ENCODE data around the gene KCNQ1OT1. TPM values are rescaled to one million over a fixed set of nuclear protein-coding genes. Genes with fewer than 3 reads are reported as not detected.

Gene KCNQ1OT1
- polyA plus RNA-seq, 1 of the 3 experiments (the other 2 are of a cell fraction), result 0.03 TPM

DNA sequence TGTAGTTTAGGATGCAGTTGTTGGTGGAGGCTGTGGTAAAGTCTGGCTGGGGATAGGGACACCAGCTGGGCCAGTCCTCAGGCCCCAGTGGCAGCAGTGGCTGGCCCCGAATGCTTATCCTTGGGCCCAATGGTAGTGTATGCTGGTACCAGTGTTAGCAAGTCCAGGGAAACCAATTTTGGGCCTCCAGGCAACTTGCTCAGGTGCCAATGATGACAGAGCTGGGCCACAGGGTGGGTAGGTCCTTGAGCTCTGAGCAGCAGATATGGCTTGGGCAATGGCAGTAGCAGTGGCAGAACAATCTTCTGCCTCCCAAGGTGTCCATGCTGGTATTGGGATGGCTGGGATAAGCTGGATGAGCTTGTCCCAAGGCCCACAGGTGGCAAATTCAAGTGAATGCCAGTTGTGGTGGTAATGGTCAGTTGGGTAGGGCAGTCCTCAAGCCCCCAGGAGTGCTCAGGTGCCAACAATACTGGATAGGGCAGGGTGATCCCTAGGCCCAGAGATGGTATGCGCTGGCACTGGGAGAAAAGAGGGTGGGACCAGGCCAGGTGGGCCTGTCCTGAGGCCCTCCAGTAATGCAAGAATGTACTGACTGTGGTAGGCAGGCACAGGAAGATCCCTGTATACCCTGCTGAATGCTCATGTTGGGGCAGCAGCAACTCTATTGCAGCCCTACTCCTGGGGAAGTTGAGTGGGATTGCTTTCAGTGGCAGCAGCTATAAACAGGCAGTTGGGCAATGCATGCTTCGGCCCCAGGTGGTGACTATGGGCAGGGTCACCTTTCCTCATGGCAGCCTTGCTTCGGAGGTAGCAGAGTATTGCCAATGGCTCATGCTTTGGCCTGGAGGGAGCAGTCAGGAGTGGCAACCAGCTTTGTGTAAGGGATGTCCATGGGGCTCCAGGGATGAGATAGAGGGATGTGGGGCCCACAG, 54.7 kb downstream of the KCNQ1OT1 start:
- no peaks in the 10 kb centered on the region for H3F3A ChIP-seq (replicated peaks; ENCODE audit: insufficient read depth)
- H3K9me2 ChIP-seq, result no peaks in the 10 kb centered on the region
- no peak for TF ChIP-seq FOXM1 (IDR thresholded peaks at IDR 0.05; ENCODE audit: low read depth)
- no peak for TF ChIP-seq MEF2A (IDR thresholded peaks at IDR 0.05; ENCODE audit: borderline replicate concordance, low read depth)
- TF ChIP-seq NRF1 (IDR thresholded peaks at IDR 0.05; ENCODE audit: low read depth, low read length), result no peak
- TF ChIP-seq NFIC (IDR thresholded peaks at IDR 0.05; ENCODE audit: borderline replicate concordance), result no peak
- TF ChIP-seq, protein P1, sequence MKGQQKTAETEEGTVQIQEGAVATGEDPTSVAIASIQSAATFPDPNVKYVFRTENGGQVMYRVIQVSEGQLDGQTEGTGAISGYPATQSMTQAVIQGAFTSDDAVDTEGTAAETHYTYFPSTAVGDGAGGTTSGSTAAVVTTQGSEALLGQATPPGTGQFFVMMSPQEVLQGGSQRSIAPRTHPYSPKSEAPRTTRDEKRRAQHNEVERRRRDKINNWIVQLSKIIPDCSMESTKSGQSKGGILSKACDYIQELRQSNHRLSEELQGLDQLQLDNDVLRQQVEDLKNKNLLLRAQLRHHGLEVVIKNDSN (IDR thresholded peaks at IDR 0.05; ENCODE audit: borderline replicate concordance, low read depth), result no peak
- no peak for TF ChIP-seq GATA2 (CRISPR knock-in tag; IDR thresholded peaks at IDR 0.05)
- no peak for TF ChIP-seq RAD21 (IDR thresholded peaks at IDR 0.05; ENCODE audit: low read length)
- TF ChIP-seq, protein P2, sequence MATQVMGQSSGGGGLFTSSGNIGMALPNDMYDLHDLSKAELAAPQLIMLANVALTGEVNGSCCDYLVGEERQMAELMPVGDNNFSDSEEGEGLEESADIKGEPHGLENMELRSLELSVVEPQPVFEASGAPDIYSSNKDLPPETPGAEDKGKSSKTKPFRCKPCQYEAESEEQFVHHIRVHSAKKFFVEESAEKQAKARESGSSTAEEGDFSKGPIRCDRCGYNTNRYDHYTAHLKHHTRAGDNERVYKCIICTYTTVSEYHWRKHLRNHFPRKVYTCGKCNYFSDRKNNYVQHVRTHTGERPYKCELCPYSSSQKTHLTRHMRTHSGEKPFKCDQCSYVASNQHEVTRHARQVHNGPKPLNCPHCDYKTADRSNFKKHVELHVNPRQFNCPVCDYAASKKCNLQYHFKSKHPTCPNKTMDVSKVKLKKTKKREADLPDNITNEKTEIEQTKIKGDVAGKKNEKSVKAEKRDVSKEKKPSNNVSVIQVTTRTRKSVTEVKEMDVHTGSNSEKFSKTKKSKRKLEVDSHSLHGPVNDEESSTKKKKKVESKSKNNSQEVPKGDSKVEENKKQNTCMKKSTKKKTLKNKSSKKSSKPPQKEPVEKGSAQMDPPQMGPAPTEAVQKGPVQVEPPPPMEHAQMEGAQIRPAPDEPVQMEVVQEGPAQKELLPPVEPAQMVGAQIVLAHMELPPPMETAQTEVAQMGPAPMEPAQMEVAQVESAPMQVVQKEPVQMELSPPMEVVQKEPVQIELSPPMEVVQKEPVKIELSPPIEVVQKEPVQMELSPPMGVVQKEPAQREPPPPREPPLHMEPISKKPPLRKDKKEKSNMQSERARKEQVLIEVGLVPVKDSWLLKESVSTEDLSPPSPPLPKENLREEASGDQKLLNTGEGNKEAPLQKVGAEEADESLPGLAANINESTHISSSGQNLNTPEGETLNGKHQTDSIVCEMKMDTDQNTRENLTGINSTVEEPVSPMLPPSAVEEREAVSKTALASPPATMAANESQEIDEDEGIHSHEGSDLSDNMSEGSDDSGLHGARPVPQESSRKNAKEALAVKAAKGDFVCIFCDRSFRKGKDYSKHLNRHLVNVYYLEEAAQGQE (IDR thresholded peaks at IDR 0.05; ENCODE audit: low read depth, low read length), result no peak
- TF ChIP-seq, protein P3, sequence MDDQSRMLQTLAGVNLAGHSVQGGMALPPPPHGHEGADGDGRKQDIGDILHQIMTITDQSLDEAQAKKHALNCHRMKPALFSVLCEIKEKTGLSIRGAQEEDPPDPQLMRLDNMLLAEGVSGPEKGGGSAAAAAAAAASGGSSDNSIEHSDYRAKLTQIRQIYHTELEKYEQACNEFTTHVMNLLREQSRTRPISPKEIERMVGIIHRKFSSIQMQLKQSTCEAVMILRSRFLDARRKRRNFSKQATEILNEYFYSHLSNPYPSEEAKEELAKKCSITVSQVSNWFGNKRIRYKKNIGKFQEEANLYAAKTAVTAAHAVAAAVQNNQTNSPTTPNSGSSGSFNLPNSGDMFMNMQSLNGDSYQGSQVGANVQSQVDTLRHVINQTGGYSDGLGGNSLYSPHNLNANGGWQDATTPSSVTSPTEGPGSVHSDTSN (IDR thresholded peaks at IDR 0.05), result no peak
- TF ChIP-seq CHD2 (IDR thresholded peaks at IDR 0.05; ENCODE audit: low read length, partially characterized antibody), result no peak
- TF ChIP-seq SMC3 (IDR thresholded peaks at IDR 0.05; ENCODE audit: low read depth, low read length), result no peak
- no peak for TF ChIP-seq RFX5 (IDR thresholded peaks at IDR 0.05; ENCODE audit: low read length)
- no peak for TF ChIP-seq RXRA (IDR thresholded peaks at IDR 0.05; ENCODE audit: borderline replicate concordance, low read depth)
- TF ChIP-seq, protein P4, sequence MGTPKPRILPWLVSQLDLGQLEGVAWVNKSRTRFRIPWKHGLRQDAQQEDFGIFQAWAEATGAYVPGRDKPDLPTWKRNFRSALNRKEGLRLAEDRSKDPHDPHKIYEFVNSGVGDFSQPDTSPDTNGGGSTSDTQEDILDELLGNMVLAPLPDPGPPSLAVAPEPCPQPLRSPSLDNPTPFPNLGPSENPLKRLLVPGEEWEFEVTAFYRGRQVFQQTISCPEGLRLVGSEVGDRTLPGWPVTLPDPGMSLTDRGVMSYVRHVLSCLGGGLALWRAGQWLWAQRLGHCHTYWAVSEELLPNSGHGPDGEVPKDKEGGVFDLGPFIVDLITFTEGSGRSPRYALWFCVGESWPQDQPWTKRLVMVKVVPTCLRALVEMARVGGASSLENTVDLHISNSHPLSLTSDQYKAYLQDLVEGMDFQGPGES (IDR thresholded peaks at IDR 0.05; ENCODE audit: low read depth, low read length), result no peak
- TF ChIP-seq FOSL2 (IDR thresholded peaks at IDR 0.05; ENCODE audit: borderline replicate concordance, low read depth), result no peak
- TF ChIP-seq POLR2AphosphoS5 (IDR thresholded peaks at IDR 0.05; ENCODE audit: low read depth, low read length), result no peak
- no peak for TF ChIP-seq TEAD4 (IDR thresholded peaks at IDR 0.05; ENCODE audit: borderline replicate concordance, insufficient read depth)
- WGBS (ENCODE audit: low lambda C conversion rate), result 37% methylated on average over 4 of the region's 4 CpGs
- no peaks in the 10 kb centered on the region for H3K79me2 ChIP-seq (ENCODE audit: insufficient read depth)
- no peaks in the 10 kb centered on the region for H4K20me1 ChIP-seq (ENCODE audit: insufficient read depth)
- ChIA-PET POLR2A (no interaction called here), CTCF (interaction anchor here (0.9 to 1.2 kb wide), 2 partner anchors 241 to 243 kb away, joined by 3 read pairs; partner anchors contain the start of gene CDKN1C)
- H3K27ac ChIP-seq (ENCODE audit: low read depth in 2 of 2, low read length in 1 of 2), result no peak overlapping the region
- DNase-seq, result no peak
- H2AFZ ChIP-seq (ENCODE audit: low read depth), result no peak overlapping the region
- H3K4me2 ChIP-seq, result no peak overlapping the region
- peaks cover 50% of the 10 kb centered on the region for H3K9me3 ChIP-seq
- H3K9ac ChIP-seq, result no peak overlapping the region
- no peaks in the 10 kb centered on the region for H3K4me1 ChIP-seq (ENCODE audit: control insufficient read depth in 1 of 2, insufficient read depth in 2 of 2, low read depth in 1 of 2, low read length in 1 of 2)
- H3K4me3 ChIP-seq (ENCODE audit: low read depth in 2 of 2, low read length in 1 of 2), result no peak overlapping the region
- no peaks in the 10 kb centered on the region for H3K27me3 ChIP-seq (ENCODE audit: insufficient read depth)
- no peaks in the 10 kb centered on the region for H3K36me3 ChIP-seq (replicated peaks in 1 of 2; ENCODE audit: control insufficient read depth in 1 of 2, insufficient read depth in 2 of 2, low read length in 1 of 2)

All from SK-N-SH (cell line).